NCI-H1930 (cell line): ENCODE data around the gene CREB1.

Experiments
- DNase-seq, 2 experiments: peaks; one replicate each; lab custom pipeline; 2025; lab: John Stamatoyannopoulos, UW

CREB1 gene

DNA sequence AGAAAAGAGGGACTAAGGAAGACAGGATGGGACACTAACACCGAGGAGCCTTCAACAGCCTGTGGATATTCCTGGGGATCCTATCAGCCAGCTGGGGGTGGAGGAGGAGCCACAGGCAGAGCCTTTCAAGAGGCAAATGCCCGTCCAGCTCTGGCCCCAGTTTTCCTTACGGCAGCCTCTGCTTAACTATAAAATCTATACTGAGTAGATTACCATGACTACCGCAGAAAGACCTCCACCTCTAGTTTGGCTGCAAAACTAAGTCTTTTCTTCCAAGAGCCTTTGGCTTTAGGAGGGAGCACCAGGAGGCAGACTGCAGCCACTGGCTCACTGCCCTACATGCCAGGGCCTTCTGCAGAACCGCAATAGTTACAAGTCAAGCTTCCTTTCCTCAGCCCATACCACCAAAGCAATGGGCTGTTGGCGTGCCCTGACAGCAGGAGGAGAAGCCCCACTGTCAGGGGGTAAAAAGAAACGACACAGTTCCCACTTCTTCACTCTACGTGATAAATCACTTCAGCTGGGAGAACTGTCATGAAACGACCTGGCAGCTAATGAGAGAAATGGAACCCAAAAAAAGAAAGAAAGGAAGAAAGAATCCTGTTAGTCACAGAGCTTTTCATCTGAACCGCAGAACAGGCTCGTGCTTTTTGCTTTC is 25.1 kb upstream of the CREB1 start:
- no peak for DNase-seq

GRCh38 chr2:207505171-207505570 is 24.6 kb upstream of the CREB1 start:
- no peak for DNase-seq

GRCh38 chr2:207505728-207506127 is 24.0 kb upstream of the CREB1 start:
- no peak for DNase-seq

DNA sequence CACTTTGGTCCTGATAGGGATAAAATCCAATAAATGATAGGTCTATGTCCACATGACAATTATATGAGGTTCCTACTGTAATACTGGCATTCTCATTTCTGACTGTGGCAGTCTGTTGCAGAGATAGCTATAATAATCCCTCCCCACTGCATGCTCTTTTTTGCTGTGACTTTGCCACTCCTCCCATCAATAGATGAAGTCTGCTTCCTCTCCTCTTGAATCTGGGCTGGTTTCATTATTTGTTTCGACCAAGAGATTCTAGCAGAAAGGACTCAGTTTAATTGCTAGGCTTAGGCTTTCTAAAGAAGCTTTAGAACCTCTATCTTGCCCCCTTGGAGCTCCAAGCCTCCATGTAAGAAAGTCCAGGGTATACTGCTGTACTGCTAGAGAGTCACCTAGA is 23.3 kb upstream of the CREB1 start:
- no peak for DNase-seq

- DNase-seq = no peak
Observed at GRCh38 chr2:207510148-207510547, 19.6 kb upstream of the CREB1 start.

DNA sequence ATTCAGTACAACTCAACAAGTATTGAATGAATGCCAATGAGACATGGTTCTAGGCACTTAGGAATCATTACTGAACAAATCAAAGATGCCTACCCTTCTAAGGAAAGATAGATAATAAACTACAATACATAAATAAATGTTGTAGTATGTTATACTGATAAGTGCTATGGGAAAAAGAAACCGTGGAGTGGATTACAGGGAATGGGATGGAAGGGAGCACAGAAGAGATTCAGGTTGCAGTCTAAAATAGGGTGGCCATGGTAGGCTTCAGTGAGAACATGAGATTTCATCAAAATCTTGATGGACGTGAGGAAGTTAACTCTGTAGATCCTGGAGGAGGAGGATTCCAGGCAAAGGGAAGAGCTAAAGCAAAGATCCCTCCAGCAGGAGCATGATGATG is 17.9 kb upstream of the CREB1 start:
- DNase-seq = no peak

DNA sequence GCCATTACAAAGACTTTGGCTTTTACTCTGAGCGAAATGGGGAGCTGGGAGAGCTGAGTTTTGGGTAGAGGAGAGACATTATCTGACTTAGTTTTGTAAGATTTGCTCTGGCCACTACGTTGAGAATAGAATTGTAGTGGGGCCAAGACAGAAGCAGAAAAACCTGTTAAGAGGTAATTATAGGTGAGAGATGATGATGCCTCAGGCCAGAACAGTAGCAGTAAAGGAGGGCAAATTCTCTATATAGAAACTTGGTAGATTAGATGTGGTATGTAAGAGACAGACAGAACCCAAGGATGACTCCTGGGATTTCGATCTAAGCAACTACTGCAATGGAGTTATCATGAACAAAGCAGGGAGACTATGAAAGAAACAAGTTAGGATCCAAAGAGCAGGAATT is 17.4 kb upstream of the CREB1 start:
- DNase-seq = no peak

GRCh38 chr2:207513551-207514257 is 16.1 kb upstream of the CREB1 start:
- DNase-seq = no peak

GRCh38 chr2:207514451-207514850 is 15.3 kb upstream of the CREB1 start:
- no peak for DNase-seq

DNA sequence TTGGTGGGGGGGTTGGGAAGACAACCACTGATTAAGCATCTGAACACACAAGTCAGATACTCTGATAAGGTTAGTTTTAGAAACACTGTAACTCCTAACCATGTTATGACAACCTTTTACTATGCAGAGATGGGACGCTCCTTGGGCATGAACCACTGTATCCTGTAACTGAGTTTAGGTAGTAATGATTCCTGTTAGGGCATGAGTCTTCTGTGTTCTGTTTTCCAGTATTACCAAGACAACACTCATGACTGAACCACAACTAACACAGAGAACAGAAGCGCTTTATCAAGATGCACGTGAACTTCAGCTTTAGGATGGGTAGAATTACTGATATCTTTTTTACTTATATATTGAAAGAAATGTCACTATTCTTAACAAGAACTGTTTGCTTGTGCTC is 14.1 kb upstream of the CREB1 start:
- DNase-seq = no peak

DNA sequence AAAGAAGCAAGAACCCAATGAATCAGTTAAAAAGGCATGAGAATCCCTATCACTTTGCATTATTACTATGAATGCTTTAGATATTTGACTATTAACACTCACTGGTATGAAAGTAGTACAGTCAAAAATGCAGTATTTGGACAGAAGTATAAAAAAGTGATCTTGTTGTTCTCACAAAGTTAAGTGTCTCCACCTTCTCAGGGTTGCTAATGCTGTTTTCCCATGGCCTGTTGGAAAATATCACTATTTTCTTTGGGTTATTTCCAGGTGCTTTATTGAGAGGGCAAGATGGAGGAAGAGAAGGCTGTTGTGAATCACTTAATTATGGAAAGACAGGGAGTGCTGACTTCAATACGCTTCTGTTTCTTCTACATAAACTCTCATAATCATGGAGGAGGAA is 13.6 kb upstream of the CREB1 start:
- no peak for DNase-seq

DNA sequence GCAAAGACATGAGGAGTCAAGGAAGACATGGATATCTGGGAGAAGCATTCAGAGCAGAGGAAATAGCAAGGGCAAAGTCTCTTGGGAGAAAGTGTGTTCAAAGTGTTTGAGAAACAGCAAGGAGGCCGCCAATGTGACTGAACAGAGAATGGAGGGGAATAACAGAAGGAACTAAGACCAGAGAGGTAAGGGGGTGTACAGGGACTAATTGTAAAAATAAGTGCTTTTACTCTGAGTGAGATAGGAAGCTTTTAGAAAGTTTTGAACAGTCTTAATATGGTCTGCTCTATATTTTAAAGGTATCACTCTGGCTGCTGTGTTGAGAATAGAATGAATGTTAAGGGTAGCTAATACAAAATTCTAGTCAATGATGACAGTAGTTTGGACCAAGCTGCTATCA is 6.8 kb upstream of the CREB1 start:
- DNase-seq = no peak

- DNase-seq = no peak
Observed at GRCh38 chr2:207525296-207525695, 4.5 kb upstream of the CREB1 start.

DNA sequence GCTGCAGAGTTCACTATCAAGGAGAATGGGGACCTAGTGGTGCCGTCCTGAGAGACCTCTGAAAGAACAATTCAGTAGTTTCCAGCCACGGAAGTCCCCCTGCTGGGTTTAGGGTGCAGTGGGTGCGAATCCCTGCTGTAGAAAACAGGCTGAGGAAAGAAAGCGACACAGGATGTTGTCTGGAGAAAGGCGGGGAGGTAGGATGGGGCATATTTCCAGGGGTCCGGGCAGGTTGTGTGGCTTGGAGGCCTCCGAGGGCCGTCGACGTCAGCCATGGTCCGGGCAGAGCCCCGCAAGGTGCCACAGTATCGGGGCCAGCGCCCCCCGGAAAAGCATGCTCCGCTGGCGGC is 807 bp upstream of the CREB1 start:
- no peak for DNase-seq

- DNase-seq = peak in 1 of 2 experiments; percentile 13
Observed at GRCh38 chr2:207530160-207531031, 634 bp downstream of the CREB1 start.

GRCh38 chr2:207531032-207531952 is 1.5 kb downstream of the CREB1 start:
- DNase-seq = no peak

DNA sequence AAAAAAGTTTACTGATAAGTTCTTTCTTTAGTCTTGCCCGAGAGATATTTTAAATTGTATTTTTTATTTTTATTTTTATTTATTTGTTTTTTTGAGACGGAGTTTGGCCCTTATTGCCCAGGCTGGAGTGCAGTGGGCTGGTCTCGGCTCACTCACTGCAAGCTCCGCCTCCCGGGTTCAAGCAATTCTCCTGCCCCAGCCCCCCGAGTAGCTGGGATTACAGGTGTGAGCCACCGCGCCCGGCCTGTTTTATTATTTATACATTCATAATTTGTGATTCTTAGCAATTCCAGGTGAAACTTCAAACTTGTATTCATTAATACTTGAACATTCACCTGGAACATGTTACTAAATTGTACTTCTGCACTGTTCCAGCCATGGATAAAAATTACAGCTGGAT is 2.9 kb downstream of the CREB1 start:
- no peak for DNase-seq

DNA sequence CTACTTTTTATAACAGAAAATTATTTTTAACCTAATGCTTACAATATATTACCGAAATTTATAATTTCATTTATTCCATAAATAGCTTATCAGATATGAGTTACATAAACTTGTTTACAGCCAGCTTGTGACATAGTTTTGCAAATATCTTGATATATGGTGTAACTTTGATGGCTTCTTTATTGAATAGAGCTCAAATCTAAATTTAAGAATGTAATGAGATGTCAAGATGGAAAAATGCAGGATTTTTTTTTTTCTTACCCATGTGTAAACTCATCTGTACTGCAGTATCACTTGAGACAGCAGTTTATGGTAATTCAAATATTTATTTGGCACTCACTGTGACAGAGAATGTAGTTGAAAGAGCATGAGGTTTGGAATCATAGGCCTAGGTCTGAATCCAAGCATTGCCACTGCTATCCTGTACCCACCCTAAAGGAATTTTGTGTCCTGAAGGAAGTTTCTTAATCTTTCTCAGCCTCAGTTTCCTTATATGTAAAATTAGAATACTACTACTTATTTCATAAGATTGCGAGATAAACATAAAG is 3.8 kb downstream of the CREB1 start:
- DNase-seq = no peak

DNA sequence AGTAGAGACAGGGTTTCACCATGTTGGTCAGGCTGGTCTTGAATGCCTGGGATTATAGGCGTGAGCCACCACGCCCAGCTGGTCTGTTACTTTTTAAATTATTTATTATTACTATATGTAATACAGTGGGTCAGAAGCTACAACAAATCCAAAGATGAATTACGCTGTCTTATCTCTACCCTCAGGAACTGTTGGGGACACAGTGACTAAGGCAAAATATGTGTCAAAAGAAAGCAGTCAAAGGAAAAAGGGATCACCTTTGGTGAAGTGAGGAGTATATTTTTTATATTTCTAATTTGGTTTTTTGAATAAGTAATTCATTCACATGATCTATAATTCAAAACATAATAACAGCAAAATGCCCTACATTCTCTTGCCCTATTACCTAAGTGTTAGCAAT is 4.7 kb downstream of the CREB1 start:
- no peak for DNase-seq

- DNase-seq = no peak
Observed at GRCh38 chr2:207539470-207539869, 9.7 kb downstream of the CREB1 start.

- DNase-seq = no peak
Observed at GRCh38 chr2:207540431-207540830, 10.7 kb downstream of the CREB1 start.

- no peak for DNase-seq
Observed at GRCh38 chr2:207541933-207542332, 12.2 kb downstream of the CREB1 start.
